SK-N-MC (cell line): ENCODE data around the gene ALKBH4.
"Not testable (repeated sequence)": the region's sequence is repeated elsewhere in the genome, so short reads cannot be mapped to it uniquely, and the experiment has no call there.

Source experiments
- DNase-seq: peaks from one replicate; pipeline ENCODE4 v3.0.0-alpha.2; 2011; ENCODE audit warnings: low read depth, low spot score
- H3K27ac ChIP-seq: fragments of 200-600 bp; sonication (generic); 2 replicates; pipeline ENCODE4 v1.5.1; 2016; ENCODE audit warnings: mixed run types
- H3K36me3 ChIP-seq: fragments of 200-600 bp; sonication (generic); 2 replicates; pipeline ENCODE4 v1.6.1; 2017; ENCODE audit warnings: antibody characterized with exemption, low read length, mixed read lengths; ENCODE audit not compliant: insufficient read depth
- H3K4me3 ChIP-seq: fragments of 200-600 bp; sonication (generic); 2 replicates; pipeline ENCODE4 v1.5.1; 2016
- H3K9ac ChIP-seq: fragments of 200-600 bp; sonication (generic); 2 replicates; pipeline ENCODE4 v1.8.0; 2017; ENCODE audit warnings: mixed run types, mixed read lengths; ENCODE audit not compliant: insufficient read length
- H3K9me3 ChIP-seq: fragments of 200-600 bp; sonication (generic); 2 replicates; pipeline ENCODE4 v1.6.1; 2017; ENCODE audit warnings: low read depth, mild to moderate bottlenecking, antibody characterized with exemption, low read length, moderate library complexity, mixed read lengths
- EZH2 ChIP-seq: fragments of 200-600 bp; sonication (generic); IDR thresholded peaks from one replicate; pipeline ENCODE4 v1.6.1; 2017; ENCODE audit warnings: antibody characterized with exemption
- FOXP2 ChIP-seq: optimal IDR thresholded peaks from 2 replicates; pipeline ENCODE3; 2011; ENCODE audit warnings: mild to moderate bottlenecking, moderate library complexity; ENCODE audit not compliant: insufficient read depth; ENCODE audit errors: extremely low read length, control extremely low read depth
- POLR2AphosphoS5 ChIP-seq: IDR thresholded peaks from 2 replicates; pipeline ENCODE4 v1.6.1; 2012; ENCODE audit warnings: mild to moderate bottlenecking, low read depth, low read length, borderline replicate concordance

Gene ALKBH4

DNA sequence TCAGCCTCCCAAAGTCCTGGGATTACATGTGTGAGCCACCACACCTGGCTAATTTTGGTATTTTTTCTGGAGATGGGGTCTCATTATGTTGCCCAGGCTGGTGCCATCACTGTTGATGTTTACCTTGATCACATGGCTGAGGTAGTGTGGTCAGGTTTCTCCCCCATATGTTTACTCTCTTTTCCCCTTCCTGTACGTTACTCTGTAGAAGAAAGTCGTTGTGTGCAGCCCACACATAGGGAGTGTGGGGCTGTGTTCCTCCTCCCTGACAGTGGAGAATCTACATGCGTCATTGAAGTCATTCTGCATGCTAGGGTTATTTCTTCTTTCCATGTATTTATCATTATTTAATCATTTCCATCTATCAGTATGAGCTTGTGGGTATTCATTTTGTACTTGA is 47.6 kb downstream of the ALKBH4 start:
- no peak for DNase-seq
- H3K27ac ChIP-seq: no peak overlapping the region
- H3K4me3 ChIP-seq: no peak overlapping the region
- no peaks in the 10 kb centered on the region for H3K9me3 ChIP-seq
- peaks cover 57% of the 10 kb centered on the region for H3K36me3 ChIP-seq
- no peak for TF ChIP-seq FOXP2
- no peak for TF ChIP-seq POLR2AphosphoS5
- no peak for TF ChIP-seq EZH2
- H3K9ac ChIP-seq: no peak overlapping the region

DNA sequence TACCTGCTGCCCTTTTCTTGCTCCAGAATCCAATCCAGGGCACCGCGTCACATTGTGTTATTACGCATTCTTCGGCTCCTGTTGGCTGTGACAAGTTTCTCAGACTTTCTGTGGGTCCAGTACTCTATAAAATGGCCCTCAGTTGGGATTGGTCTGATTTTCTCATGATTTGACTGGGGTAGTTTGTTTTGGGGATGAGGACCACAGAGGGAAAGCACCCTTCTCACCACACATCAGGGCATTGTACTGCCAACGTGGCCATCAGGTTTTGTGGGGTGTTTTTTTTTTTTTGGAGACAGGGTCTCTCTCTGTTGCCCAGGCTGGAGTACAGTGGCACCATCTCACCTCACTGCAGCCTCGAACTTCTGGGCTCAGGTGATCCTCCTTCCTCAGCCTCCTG is 48.3 kb downstream of the ALKBH4 start:
- H3K9me3 ChIP-seq: no peaks in the 10 kb centered on the region
- TF ChIP-seq FOXP2 (no peak), POLR2AphosphoS5 (no peak), EZH2 (no peak)
- DNase-seq: no peak
- no peak overlapping the region for H3K27ac ChIP-seq
- H3K9ac ChIP-seq: no peak overlapping the region
- no peak overlapping the region for H3K4me3 ChIP-seq
- peaks cover 64% of the 10 kb centered on the region for H3K36me3 ChIP-seq

DNA sequence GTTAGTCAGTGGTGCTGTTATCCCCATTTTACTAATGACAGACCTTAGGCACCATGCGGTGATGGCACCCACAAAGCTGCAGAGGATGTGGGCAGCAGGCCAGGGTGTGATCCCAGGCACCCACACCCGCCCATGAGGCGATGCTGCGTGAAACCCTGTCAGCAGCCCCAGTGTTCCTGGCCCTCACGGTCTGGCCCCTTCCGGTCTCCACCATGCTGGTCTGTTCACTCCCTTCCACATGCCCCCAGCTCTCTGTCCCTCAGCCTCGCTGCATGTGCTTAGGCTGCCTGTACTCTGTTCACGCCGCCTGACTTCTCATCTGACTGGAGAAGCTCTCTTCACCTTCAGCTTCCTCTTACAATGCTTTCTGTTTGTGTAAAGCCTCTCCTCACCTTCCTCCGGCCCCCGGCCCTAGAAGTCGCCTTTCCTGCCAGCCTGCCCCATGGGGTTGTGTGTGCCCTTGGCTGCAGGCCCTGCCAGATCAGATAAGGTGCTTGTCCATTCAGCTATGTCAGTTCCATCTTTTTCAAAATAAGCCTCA is 48.9 kb downstream of the ALKBH4 start:
- Histone ChIP-seq H3K9ac (no peak overlapping the region), H3K27ac (no peak overlapping the region), H3K9me3 (no peaks in the 10 kb centered on the region), H3K36me3 (peaks cover 64% of the 10 kb centered on the region), H3K4me3 (no peak overlapping the region)
- DNase-seq: no peak
- no peak for TF ChIP-seq FOXP2
- TF ChIP-seq EZH2: no peak
- no peak for TF ChIP-seq POLR2AphosphoS5

GRCh38 chr7:102413611-102414010 is 51.1 kb downstream of the ALKBH4 start:
- DNase-seq: no peak
- TF ChIP-seq FOXP2 (no peak), EZH2 (no peak), POLR2AphosphoS5 (no peak)

DNA sequence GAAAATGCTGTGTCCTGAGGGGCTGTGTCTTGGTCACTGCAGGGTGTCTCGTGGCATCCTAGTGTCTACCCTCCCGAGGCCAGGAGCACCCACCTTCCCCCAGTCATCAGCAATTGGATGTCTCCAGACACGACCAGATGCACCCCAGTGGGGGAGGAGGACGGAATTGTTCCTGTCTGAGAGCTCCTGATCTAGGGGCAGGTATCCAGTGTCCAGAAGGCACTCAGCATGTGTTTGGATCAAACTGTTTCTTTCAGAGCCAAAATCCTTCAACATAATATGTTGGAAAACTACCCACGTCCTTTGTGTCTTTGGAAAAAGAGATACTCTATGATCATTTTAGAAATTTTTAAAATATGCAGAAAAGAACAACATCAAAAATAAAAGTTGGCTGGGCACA is 51.6 kb downstream of the ALKBH4 start:
- no peak for DNase-seq
- Histone ChIP-seq H3K27ac (no peak overlapping the region), H3K36me3 (peaks cover 68% of the 10 kb centered on the region), H3K4me3 (no peak overlapping the region), H3K9ac (no peak overlapping the region), H3K9me3 (no peaks in the 10 kb centered on the region)
- no peak for TF ChIP-seq POLR2AphosphoS5
- no peak for TF ChIP-seq FOXP2
- TF ChIP-seq EZH2: no peak

More at GRCh38 chr7:102413611-102414010, 51.1 kb downstream of the ALKBH4 start:
- H3K36me3 ChIP-seq: peaks cover 67% of the 10 kb centered on the region
- no peak overlapping the region for H3K4me3 ChIP-seq
- no peak overlapping the region for H3K9ac ChIP-seq
- H3K27ac ChIP-seq: no peak overlapping the region
- no peaks in the 10 kb centered on the region for H3K9me3 ChIP-seq

- Histone ChIP-seq H3K4me3 (no peak overlapping the region), H3K27ac (no peak overlapping the region), H3K36me3 (peaks cover 73% of the 10 kb centered on the region), H3K9ac (no peak overlapping the region), H3K9me3 (no peaks in the 10 kb centered on the region)
- TF ChIP-seq POLR2AphosphoS5 (no peak), EZH2 (no peak), FOXP2 (no peak)
- DNase-seq: no peak
Observed at GRCh38 chr7:102412548-102412947, 52.1 kb downstream of the ALKBH4 start.

DNA sequence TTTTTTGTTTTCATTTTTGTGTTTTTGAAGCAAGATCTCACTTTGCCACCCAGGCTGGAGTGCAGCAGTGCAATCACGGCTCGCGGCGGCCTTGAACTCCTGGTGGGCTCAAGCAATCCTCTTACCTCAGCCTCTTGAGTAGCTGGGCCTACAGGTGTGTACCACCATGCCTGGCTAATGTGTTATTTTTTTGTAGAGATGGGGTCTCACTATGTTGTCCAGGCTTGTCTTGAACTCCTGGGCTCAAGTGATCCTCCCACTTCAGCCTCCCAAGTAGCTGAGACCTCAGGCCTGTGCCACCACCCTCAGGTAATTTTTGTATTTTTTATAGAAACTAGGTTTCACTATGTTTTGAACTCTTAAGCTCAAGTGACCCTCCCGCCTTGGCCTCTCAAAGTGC is 53.7 kb downstream of the ALKBH4 start:
- no peak overlapping the region for H3K27ac ChIP-seq
- DNase-seq: no peak
- TF ChIP-seq POLR2AphosphoS5 (no peak), EZH2 (no peak), FOXP2 (no peak)
- no peaks in the 10 kb centered on the region for H3K9me3 ChIP-seq
- no peak overlapping the region for H3K9ac ChIP-seq
- H3K4me3 ChIP-seq: no peak overlapping the region
- H3K36me3 ChIP-seq: peaks cover 79% of the 10 kb centered on the region

GRCh38 chr7:102410123-102410522 is 54.5 kb downstream of the ALKBH4 start:
- no peak overlapping the region for H3K9ac ChIP-seq
- DNase-seq: no peak
- peaks cover 82% of the 10 kb centered on the region for H3K36me3 ChIP-seq
- TF ChIP-seq FOXP2 (no peak), POLR2AphosphoS5 (no peak), EZH2 (no peak)
- H3K4me3 ChIP-seq: no peak overlapping the region
- no peak overlapping the region for H3K27ac ChIP-seq
- no peaks in the 10 kb centered on the region for H3K9me3 ChIP-seq

GRCh38 chr7:102409340-102409739 is 55.3 kb downstream of the ALKBH4 start:
- Histone ChIP-seq H3K27ac (no peak overlapping the region), H3K4me3 (no peak overlapping the region), H3K9me3 (no peaks in the 10 kb centered on the region), H3K9ac (no peak overlapping the region), H3K36me3 (peaks cover 88% of the 10 kb centered on the region)
- TF ChIP-seq EZH2 (no peak), FOXP2 (no peak), POLR2AphosphoS5 (no peak)
- DNase-seq: no peak

DNA sequence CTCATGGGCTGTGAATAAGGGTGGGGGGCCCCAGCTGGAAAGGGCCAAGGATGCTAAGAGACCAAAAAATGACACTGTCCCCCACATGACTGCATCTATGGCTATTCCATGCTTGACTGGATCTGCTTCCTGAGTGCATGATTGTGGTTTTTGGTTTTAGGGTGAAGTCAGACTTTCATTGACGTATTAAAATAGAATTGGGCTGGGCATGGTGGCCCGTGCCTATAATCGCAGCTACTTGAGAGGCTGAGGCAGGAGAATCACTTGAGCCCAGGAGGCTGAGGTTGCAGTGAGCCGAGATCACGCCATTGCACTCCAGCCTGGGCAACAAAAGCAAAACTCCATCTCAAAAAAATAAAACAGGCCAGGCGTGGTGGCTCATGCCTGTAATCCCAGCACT is 56.1 kb downstream of the ALKBH4 start:
- peaks cover 88% of the 10 kb centered on the region for H3K36me3 ChIP-seq
- not testable (repeated sequence) for H3K27ac ChIP-seq, H3K9ac ChIP-seq

More for the DNA sequence above, 56.1 kb downstream of the ALKBH4 start:
- H3K9me3 ChIP-seq, DNase-seq, H3K4me3 ChIP-seq: not testable (repeated sequence)
